ENCODE measurements around the gene PKD1L1.
A peak's percentile ranks its signal among the peaks of the same experiment; 100 is the strongest.

The PKD1L1 gene

DNA sequence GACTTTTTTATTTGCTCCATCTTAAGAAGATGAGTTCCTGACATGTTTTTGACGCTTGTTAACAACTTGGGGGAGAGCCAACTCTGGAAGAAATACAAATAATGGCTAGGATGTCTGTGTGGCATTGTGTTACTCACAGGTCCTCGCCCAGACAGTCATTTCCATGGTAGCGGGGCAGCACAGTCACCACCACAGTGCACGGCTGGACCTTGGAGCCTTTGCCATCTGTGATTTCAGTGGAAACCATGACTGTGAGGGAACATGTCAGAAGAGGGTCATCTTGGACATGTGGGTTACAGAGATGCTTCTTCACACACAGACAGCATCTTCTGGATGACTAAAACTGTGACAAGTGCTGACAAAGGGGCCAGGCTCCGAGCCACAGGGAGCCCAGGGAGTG, 74.5 kb downstream of the PKD1L1 start:
- no peak for DNase-seq (ENCODE audit: low spot score)

DNA sequence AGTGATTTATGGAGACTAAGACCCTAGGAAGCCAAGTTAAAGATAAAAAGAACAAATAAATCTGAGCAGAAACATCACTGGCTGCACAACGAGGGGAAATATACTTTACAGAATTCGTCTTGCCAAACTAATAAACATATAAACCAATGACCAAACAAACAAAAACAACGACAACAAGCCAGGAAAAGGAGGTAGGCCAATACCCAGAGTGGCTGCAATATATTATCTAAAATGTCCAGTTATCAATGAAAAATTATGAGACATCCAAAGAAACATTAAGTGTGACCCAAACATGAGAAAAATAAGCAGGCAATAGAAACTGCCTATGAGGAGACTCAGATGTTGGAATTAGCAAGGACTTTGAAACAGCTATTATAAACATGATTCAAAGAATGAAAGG, 81.0 kb downstream of the PKD1L1 start:
- no peak for DNase-seq (ENCODE audit: low spot score)

DNA sequence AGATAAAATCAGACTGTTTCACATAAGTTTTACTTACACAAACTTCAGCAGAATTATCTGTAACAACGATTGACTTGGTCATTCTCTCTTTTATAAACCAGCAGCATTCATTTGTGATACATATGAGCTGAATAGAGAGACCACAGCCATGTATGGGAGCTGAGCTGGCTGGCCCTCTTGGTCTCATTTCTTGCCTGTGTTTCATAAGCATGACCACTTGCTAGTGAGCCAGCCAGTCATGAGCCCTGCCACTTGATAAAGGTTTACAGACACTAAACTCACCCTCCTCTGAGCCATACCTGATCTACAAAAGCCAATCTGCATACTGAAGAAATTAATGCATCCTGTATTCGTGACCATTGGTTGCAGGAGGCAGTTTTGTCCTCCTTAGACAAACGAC, 82.1 kb downstream of the PKD1L1 start:
- no peak for DNase-seq (ENCODE audit: low spot score)

DNA sequence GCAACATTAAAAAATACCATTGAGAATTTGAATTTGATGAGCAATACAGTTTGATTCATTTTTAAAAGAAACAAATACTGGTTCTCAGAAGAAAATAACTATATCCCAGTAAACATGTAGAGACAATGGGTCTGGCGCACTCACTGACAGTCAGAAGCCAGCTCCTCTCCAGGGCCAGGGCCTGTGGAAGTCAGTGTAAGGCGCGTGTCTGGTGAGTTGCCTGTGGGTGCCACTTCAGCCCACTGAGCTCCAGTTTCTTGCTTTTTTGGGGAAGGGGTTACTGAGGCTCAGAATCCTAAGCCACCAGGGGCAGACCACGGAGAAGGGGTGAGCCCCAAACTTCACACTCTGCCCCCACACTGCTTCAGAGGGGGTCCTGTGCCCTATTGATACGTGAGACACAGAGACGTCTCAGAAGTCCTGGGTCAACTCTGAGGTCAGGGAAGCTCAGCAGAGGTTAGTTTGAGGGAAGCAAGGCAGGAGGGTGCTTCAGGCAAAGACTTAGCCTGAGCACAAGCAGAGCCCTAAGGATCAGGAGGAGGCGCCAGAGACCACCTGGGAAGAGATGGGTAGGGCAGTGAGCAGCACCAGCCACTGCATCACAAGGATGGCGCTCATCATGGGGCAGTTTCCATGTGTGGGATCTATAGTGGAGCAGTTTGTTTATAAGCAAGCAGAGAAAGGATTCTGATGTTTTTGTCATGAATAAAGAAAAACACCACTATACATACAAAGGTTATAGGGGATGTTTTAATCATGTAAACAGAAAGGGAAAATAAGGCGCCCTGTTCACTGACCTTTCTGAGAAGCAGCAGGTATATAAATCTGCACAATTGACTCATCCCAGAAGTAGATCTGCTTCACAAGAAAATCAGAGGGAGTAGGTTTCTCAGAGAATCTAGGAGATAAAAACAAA, 95.7 kb downstream of the PKD1L1 start:
- DNase-seq (ENCODE audit: low spot score), result no peak

DNA sequence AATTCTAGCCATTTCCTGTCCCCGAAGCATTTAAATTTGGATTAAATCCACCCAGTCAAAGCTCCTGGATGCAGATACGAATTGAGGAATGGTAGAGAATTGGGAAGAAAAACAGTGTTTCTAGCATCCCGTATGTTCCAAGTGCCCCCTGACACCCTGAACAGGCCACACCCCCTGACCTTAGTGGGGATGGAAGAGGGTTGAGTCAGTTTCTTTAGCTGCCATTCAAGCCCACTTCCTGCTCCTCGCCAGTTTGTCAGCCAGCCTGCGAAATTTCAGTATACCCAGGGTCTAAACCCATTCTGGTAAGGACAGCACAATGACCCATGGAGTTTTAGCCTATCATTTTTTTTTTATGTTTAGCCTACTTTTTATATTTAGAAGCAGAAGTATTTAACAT, 101.1 kb downstream of the PKD1L1 start:
- no peak for DNase-seq (ENCODE audit: low spot score)

DNA sequence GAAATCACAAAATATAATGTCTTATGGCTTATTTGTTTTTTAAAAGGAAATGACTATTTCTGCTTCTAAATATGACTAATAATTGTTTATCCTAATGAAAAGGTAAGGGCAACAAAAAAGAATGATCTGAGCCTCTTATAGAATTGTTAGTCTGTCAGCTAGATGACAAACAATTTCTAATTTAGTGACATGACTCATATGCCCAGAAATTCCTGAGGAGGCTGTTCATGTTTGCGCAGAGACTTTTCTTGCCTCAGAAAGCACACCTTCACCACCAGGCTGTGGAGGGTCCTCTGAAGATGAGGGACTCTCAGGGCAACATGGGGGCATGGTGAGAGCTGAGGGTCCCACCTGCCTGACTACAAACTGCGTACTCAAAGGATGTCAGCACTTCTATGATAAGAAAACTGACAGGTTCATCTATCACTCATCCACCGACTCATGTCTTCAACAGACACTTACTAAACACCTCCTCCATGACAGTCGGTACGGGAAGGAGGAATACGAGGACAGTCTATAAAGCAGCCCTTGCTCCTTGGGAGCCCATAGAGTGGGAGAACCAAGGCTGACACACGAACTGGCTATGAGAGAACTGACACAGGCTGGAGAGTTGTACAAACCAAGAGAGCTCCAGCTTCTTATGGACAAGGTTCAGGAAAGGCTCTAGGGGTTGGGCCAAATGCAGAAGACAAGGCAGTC, 102.0 kb downstream of the PKD1L1 start:
- DNase-seq (ENCODE audit: low spot score), result no peak

- no peak for DNase-seq (ENCODE audit: low spot score)
Measured at GRCh38 chr7:47844311-47844710, 104.0 kb downstream of the PKD1L1 start.

DNA sequence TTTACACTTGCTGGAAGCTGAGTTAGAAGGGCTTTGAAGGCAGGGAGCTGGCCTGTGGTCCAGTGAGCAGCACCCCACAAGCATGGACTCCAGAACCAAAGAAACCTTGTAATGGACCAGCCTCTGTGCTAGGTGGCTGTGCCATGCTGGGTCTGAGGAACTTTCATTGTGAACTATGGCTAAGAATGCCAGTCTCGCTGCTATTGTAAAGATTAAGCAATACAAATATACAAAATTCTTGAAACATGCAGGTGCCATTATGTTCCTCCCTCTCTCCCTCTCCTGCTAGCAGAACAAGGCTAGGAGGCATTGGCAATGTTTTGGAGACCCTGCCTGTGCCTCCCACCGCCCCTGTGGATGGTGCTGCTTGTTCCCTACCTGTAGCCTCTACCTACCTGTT, 105.0 kb downstream of the PKD1L1 start:
- no peak for DNase-seq (ENCODE audit: low spot score)

DNA sequence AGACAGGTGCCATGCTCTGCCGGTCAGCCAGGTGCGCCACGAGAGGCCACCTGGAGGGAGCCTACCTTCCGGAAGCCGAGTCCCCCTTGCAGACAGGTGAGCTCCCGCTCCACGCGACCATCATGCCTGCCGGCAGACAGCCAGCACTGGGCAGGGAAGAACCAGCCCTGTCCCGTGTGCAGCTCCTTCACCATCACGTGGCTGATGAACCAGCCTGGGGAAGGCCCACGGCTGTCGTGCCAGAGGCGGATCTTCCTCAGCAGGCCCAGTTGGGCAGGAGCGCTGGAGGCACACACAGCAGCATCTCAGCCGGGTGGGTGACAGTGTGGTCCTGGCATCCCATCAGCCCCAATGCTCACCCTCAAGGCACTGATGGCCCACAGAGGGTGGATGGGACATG, 108.9 kb downstream of the PKD1L1 start:
- DNase-seq (ENCODE audit: low spot score), result no peak

DNA sequence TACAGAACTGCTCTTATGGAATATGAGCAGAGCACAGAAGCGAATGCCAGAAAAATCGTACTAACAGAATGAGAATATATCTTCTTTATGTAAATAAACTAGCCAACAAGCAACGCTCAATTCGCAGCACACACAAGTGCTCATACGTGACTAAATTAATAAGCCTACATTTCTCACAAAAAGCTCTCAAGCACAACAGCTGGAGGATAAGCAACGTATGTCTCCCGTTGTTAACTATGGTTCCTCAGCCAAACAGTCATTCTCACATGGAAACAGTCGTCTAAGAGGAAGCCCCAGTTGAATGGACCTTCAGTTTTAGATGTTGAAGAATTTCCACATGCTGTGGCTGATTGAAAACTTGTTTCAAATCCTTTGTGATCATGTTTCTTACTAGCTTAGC, 110.4 kb downstream of the PKD1L1 start:
- DNase-seq (ENCODE audit: low spot score), result no peak

DNA sequence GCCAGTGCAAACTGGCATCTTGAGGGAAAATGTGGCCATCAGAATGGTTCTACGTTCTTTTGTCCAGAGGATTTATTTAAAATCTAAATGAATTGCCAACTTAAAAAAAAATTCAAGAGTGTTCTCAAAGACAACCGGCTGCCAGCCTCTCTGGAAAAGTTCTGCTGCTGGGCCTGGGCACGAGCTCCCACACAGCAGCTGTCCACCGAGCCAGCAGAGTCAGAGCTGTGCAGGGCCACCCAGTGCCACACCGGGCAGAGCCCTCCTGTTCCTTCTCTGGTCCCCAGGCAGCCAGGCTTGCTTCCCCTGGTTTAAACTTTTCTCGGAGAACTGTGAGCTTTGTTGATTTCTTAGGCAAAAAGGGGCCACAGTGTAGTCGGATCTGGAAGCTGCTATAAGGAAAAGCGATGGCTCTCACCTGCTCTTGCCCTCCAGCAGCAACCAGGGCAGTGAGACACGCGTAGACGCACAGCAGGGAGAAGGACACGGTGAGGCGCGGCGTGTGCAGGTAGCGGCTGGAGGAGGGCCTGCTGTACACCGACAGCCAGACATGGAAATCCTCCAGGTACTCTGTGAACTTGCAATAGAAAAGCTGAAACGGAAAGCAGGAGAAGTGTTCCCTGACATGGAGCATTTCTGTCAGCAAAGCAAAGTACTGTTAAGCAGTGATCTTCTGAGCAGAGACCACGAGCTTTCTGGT, 111.6 kb downstream of the PKD1L1 start:
- no peak for DNase-seq (ENCODE audit: low spot score)

- DNase-seq (ENCODE audit: low spot score), result no peak
Measured at GRCh38 chr7:47836080-47836479, 112.2 kb downstream of the PKD1L1 start.

DNA sequence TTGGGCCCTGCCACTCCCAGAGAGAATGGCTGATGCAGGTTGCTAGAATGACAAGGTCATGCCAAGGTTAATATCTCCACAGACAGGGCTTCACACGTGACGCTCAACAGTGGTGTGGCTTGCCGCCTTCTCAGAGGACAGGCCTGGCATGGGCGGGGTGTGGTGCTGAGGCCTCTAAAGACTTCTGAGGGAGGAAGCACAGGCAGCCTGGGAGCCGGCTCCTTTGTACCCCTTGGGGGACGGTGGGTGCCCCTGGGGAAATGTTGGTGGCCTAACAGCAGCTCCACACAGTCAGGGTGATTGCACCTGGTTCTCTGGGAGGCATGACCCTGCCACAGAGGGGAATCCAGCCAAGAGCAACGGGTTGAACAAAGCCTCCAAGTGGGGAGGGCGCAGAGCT, 115.1 kb downstream of the PKD1L1 start:
- DNase-seq (ENCODE audit: low spot score), result no peak

DNA sequence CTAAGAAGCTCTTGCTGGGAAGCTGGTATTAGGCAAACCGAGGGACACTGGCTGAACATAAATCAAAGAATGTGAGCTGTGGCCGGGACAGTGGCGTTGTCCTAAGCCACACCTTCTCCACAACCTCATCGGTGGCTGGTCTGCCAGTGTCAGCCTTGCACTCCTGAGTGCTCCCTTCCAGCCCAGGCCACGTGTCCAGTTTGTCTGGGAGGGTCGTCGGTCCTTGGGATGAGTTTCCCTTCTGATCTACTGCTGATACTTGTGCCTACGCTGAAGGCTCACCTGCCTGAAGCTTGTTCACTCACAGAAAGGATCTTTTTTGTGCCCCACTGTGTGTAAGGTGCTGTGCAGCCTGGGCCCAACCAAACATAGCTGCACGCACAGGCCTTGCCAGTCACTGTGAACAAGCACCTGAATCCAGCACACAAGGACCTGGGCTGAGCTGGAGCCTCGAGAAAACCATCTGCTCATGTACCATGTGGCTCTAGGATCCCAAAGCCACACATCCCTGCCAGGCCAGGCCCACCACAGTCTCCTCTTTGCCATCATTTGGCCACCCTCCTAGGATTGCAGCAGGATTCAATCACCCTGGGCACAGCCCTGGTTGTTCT, 116.1 kb downstream of the PKD1L1 start:
- DNase-seq (ENCODE audit: low spot score), result no peak

- DNase-seq (ENCODE audit: low spot score), result no peak
Measured at GRCh38 chr7:47830015-47830414, 118.3 kb downstream of the PKD1L1 start.

- DNase-seq (ENCODE audit: low spot score), result no peak
Measured at GRCh38 chr7:47827871-47828270, 120.4 kb downstream of the PKD1L1 start.

- no peak for DNase-seq (ENCODE audit: low spot score)
Measured at GRCh38 chr7:47827351-47827756, 120.9 kb downstream of the PKD1L1 start.

GRCh38 chr7:47826754-47827153, 121.5 kb downstream of the PKD1L1 start:
- DNase-seq (ENCODE audit: low spot score), result no peak

- DNase-seq (ENCODE audit: low spot score), result no peak
Measured at GRCh38 chr7:47819607-47819920, 128.7 kb downstream of the PKD1L1 start.

DNA sequence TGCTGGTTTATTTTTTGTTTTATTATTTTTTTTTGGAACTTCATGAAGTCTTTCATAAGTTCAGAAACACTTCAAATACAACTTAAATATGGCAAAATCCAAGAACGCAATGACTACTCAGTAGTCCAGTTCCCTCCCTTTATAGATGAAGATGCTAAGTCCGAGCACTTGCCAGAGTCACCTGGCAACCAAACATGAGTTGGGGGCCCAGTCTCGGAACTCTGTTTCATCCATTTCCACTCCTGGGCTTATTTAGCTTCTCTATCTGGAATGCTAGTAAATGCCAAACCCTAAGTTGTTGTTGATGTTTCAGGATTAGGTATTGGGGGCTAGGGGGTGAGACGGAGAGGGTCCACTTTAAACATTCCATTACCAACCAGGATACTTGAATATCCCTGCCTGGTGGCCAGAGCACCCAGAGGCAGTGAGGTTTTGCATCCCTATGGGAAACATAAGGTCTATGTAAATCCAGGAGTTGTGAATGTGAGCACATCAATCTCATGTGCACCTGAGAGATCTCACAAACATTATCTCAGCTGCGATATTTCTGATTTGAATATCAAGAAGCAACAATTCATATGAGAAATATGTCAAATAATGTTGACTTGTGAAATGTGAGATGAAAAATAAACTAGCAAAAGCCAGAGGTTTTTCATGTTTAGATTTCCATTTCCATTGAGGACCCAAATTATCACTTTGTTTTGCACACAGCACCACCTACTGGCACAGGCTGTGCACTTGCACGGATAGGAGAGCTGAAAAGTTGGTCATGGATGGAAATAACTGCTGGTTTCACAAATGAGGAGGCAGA, 129.3 kb downstream of the PKD1L1 start:
- DNase-seq (ENCODE audit: low spot score), result peak; percentile 70

GRCh38 chr7:47817917-47818316, 130.3 kb downstream of the PKD1L1 start:
- DNase-seq (ENCODE audit: low spot score), result no peak

- no peak for DNase-seq (ENCODE audit: low spot score)
Measured at GRCh38 chr7:47816647-47817046, 131.6 kb downstream of the PKD1L1 start.
